Activated CD8-positive, alpha-beta memory T cell treated with anti-CD3 and anti-CD28 coated beads, Interleukin-2, amount 50 U/mL, for 48 hours (primary cell): ENCODE data around the gene KRTAP2-2.
"Not testable (repeated sequence)": the region's sequence is repeated elsewhere in the genome, so short reads cannot be mapped to it uniquely, and the experiment has no call there.

Experiments used
- DNase-seq: peaks from one replicate; pipeline ENCODE4 v3.0.0-alpha.2; 2020

The KRTAP2-2 gene

GRCh38 chr17:41063449-41063848, 8.4 kb upstream of the KRTAP2-2 start:
- no peak for DNase-seq

GRCh38 chr17:41061964-41062363, 6.9 kb upstream of the KRTAP2-2 start:
- DNase-seq: no peak

- no peak for DNase-seq
Observed at GRCh38 chr17:41060052-41060604, 5.1 kb upstream of the KRTAP2-2 start, which contains the start of gene KRTAP2-3. TSS of gene KRTAP2-3 (minus strand) at chr17:41060114. CDS start at chr17:41060050, 64 bp downstream.

GRCh38 chr17:41059276-41060051, 4.4 kb upstream of the KRTAP2-2 start:
- DNase-seq: not testable (repeated sequence)

- no peak for DNase-seq
Observed at GRCh38 chr17:41058741-41059140, 3.7 kb upstream of the KRTAP2-2 start.

GRCh38 chr17:41057547-41057946, 2.5 kb upstream of the KRTAP2-2 start:
- no peak for DNase-seq

GRCh38 chr17:41054556-41054955, 474 bp downstream of the KRTAP2-2 start:
- not testable (repeated sequence) for DNase-seq

GRCh38 chr17:41054025-41054424, 1.0 kb downstream of the KRTAP2-2 start:
- DNase-seq: no peak

- no peak for DNase-seq
Observed at GRCh38 chr17:41052566-41052965, 2.5 kb downstream of the KRTAP2-2 start.

- no peak for DNase-seq
Observed at GRCh38 chr17:41049110-41049509, 5.9 kb downstream of the KRTAP2-2 start.

- DNase-seq: no peak
Observed at GRCh38 chr17:41048441-41048840, 6.6 kb downstream of the KRTAP2-2 start.

GRCh38 chr17:41046735-41047465, 8.1 kb downstream of the KRTAP2-2 start, which contains the start of gene KRTAP2-1:
TSS of gene KRTAP2-1 (minus strand) at chr17:41047316. CDS start at chr17:41047267, 49 bp downstream.
- not testable (repeated sequence) for DNase-seq

- DNase-seq: no peak
Observed at GRCh38 chr17:41042953-41043352, 12.1 kb downstream of the KRTAP2-2 start.

GRCh38 chr17:41040783-41041571, 14.1 kb downstream of the KRTAP2-2 start, which contains the start of gene KRTAP1-1:
TSS of gene KRTAP1-1 (minus strand) at chr17:41041450. CDS start at chr17:41041397, 53 bp downstream.
- DNase-seq: not testable (repeated sequence)

GRCh38 chr17:41037853-41038350, 17.1 kb downstream of the KRTAP2-2 start:
- DNase-seq: no peak

- not testable (repeated sequence) for DNase-seq
Observed at GRCh38 chr17:41034346-41034935, 20.6 kb downstream of the KRTAP2-2 start, which contains the start of gene KRTAP1-3. TSS of gene KRTAP1-3 (minus strand) at chr17:41034874. CDS start at chr17:41034821, 53 bp downstream.

GRCh38 chr17:41029633-41030245, 25.3 kb downstream of the KRTAP2-2 start, which contains the start of gene KRTAP1-4:
TSS of gene KRTAP1-4 (minus strand) at chr17:41030195. CDS start at chr17:41030078, 117 bp downstream.
- DNase-seq: no peak

GRCh38 chr17:41026715-41027471, 28.1 kb downstream of the KRTAP2-2 start, which contains the start of gene KRTAP1-5:
TSS of gene KRTAP1-5 (minus strand) at chr17:41027208. CDS start at chr17:41027155, 53 bp downstream.
- DNase-seq: no peak

- DNase-seq: no peak
Observed at GRCh38 chr17:41024697-41025096, 30.3 kb downstream of the KRTAP2-2 start.

GRCh38 chr17:41020336-41020735, 34.7 kb downstream of the KRTAP2-2 start:
- no peak for DNase-seq
